GM23248 (cell line): ENCODE results near the gene PEX13. TPM values are rescaled to one million over a fixed set of nuclear protein-coding genes. Genes with fewer than 3 reads are reported as not detected.
"Not testable (repeated sequence)": the region's sequence is repeated elsewhere in the genome, so short reads cannot be mapped to it uniquely, and the experiment has no call there.

ENCODE experiments used
- DNase-seq: peaks from one replicate; pipeline ENCODE4 v3.0.0-alpha.2; 2015
- H2AFZ ChIP-seq: fragments of 200-600 bp; sonication (generic); 2 replicates; pipeline ENCODE4 v1.6.1; 2016; ENCODE audit warnings: antibody characterized with exemption
- H3F3A ChIP-seq: fragments of 200-600 bp; sonication (generic); 2 replicates; pipeline ENCODE4 v1.6.1; 2016; ENCODE audit warnings: mild to moderate bottlenecking, antibody characterized with exemption, mixed run types; ENCODE audit not compliant: insufficient read depth
- H3K27ac ChIP-seq: fragments of 200-600 bp; sonication (generic); 2 replicates; pipeline ENCODE4 v1.5.1; 2016; ENCODE audit warnings: mild to moderate bottlenecking
- H3K27me3 ChIP-seq: fragments of 200-600 bp; sonication (generic); replicated peaks from 2 replicates; pipeline ENCODE4 v1.6.1; 2016; ENCODE audit warnings: mild to moderate bottlenecking; ENCODE audit not compliant: insufficient read depth
- H3K36me3 ChIP-seq: fragments of 200-600 bp; sonication (generic); 2 replicates; pipeline ENCODE4 v1.6.1; 2016; ENCODE audit warnings: low read depth, mild to moderate bottlenecking
- H3K4me1 ChIP-seq: fragments of 200-600 bp; sonication (generic); 2 replicates; pipeline ENCODE4 v1.6.1; 2016; ENCODE audit warnings: mild to moderate bottlenecking; ENCODE audit not compliant: insufficient read depth
- H3K4me2 ChIP-seq: fragments of 200-600 bp; sonication (generic); one replicate; pipeline ENCODE4 v1.6.1; 2016; ENCODE audit warnings: mild to moderate bottlenecking; ENCODE audit not compliant: unreplicated experiment
- H3K4me3 ChIP-seq: fragments of 200-600 bp; sonication (generic); 2 replicates; pipeline ENCODE4 v1.5.1; 2016; ENCODE audit warnings: mild to moderate bottlenecking
- H3K79me2 ChIP-seq: fragments of 200-600 bp; sonication (generic); 2 replicates; pipeline ENCODE4 v1.6.1; 2016; ENCODE audit warnings: mild to moderate bottlenecking; ENCODE audit not compliant: insufficient read depth
- H3K9ac ChIP-seq: fragments of 200-600 bp; sonication (generic); 2 replicates; pipeline ENCODE4 v1.6.1; 2016; ENCODE audit warnings: mild to moderate bottlenecking
- H3K9me2 ChIP-seq: fragments of 200-600 bp; sonication (generic); 2 replicates; pipeline ENCODE4 v1.6.1; 2016; ENCODE audit warnings: mixed run types, mild to moderate bottlenecking, moderate library complexity; ENCODE audit not compliant: insufficient read depth
- H3K9me3 ChIP-seq: fragments of 200-600 bp; sonication (generic); one replicate; pipeline ENCODE4 v1.6.1; 2017; ENCODE audit warnings: low read depth
- H4K20me1 ChIP-seq: fragments of 200-600 bp; sonication (generic); 2 replicates; pipeline ENCODE4 v1.6.0; 2016; ENCODE audit not compliant: insufficient read depth
- EZH2 ChIP-seq: fragments of 200-600 bp; sonication (generic); IDR thresholded peaks from 2 replicates; pipeline ENCODE4 v1.6.1; 2018; ENCODE audit warnings: antibody characterized with exemption, mild to moderate bottlenecking; ENCODE audit not compliant: insufficient read depth, poor library complexity, severe bottlenecking
- EZH2phosphoT487 ChIP-seq: fragments of 200-600 bp; sonication (generic); IDR thresholded peaks from 2 replicates; pipeline ENCODE4 v1.6.1; 2018; ENCODE audit warnings: antibody characterized with exemption, moderate library complexity, mild to moderate bottlenecking, low read depth; ENCODE audit not compliant: insufficient read depth
- WGBS, 2 experiments: methylation state at CpG; one replicate each; pipeline ENCODE4 v1.1.6; 2015 to 2017; ENCODE audit warnings: low lambda C conversion rate in 2 of 2, low coverage in 1 of 2; ENCODE audit errors: missing lambda C conversion rate in 2 of 2; 5-methylcytosine and 5-hydroxymethylcytosine counted together
- in situ Hi-C: fragments of 300-500 bp; cut with MboI; formaldehyde crosslinking; loops from 2 replicates; pipeline ENCODE4 v1.15.0; 2020
- polyA plus RNA-seq: library from polyadenylated mRNA; unstranded; fragments of >200 nt; fragmentation: Nextera tagmentation; extraction: Ambion mirVana; gene quantifications from 2 replicates; pipeline ENCODE4 v1.2.1, GENCODE V29; 2016
- total RNA-seq: library from RNA; depleted of rRNA; stranded (reverse); fragments of >200 nt; shearing (Covaris generic); gene quantifications from 2 replicates; pipeline ENCODE4 v1.2.3, GENCODE V29; 2014

The PEX13 gene
- total and polyA plus RNA-seq, 2 experiments from 2014 or later: 22.4 to 43.6 TPM

DNA sequence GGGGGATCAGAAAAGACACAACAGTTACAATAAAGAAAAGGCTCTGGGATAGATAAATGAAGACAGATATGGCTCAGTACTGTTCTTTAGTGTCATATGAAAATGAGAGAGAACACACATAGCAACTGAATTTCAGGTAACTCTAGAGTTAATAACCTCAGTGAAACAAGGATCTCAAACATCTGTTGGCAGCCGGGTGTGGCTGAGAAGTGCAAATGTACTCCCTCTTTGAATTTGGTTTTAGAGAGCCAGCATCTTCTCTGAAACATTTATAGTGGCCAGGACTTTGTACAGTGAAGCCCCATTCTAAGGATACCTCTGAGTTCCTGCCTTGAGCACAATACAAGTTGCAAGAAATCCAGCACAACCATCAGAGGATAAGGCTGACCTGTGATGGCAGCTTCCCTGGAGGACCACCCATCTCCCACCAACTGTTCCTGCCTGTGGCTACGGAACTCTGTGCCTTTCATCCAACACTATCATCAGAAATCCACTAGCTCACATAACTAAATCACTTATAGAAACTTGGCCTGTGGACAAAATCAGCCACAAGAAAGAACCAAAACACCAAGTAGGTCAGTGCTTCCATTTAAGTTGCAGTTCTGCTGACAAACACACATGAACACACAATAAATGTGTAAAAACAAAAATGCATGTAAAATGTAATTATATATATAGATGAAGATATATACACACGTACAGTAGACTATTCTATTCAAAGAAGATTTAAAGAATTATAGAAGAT lies 37.3 kb upstream of the PEX13 start:
- 64 to 67% methylated on average over 3 of the region's 3 CpGs for WGBS, 2 experiments

DNA sequence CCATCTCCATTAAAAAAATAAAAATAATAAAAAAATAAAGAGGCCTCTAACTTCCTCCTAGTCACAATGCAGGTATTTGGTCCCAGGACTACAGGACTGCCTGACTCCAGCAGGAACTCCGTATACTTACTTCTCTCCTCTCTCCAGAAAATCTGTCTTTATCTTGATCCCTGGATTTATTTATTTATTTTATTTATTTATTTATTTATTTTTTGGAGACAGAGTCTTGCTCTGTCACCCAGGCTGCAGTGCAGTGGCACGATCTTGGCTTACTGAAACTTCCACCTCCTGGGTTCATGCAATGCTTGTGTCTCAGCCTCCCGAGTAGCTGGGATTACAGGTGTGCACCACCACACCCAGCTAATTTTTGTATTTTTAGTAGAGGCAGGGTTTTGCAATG lies 35.5 kb upstream of the PEX13 start:
- not testable (repeated sequence) for H3K4me3 ChIP-seq, H3K9me2 ChIP-seq, H2AFZ ChIP-seq, H3K36me3 ChIP-seq, H3K79me2 ChIP-seq, DNase-seq, H3K9me3 ChIP-seq, H3K4me1 ChIP-seq, H4K20me1 ChIP-seq, H3F3A ChIP-seq, H3K4me2 ChIP-seq, H3K9ac ChIP-seq, H3K27me3 ChIP-seq, H3K27ac ChIP-seq
- WGBS, 2 experiments: 96 to 100% methylated on average over 3 of the region's 3 CpGs
- in situ Hi-C loops: loop anchor here (25.0 kb wide), 1 partner anchor 270 kb away; no protein-coding TSS in a partner anchor

More for the DNA sequence above, 37.3 kb upstream of the PEX13 start:
- H3K79me2 ChIP-seq: no peaks in the 10 kb centered on the region
- no peaks in the 10 kb centered on the region for H3K9me3 ChIP-seq
- H3K4me2 ChIP-seq: no peak overlapping the region
- DNase-seq: no peak
- in situ Hi-C loops: loop anchor here (25.0 kb wide), 1 partner anchor 268 kb away; no protein-coding TSS in a partner anchor
- H3K27ac ChIP-seq: no peak overlapping the region
- H3K36me3 ChIP-seq: no peaks in the 10 kb centered on the region
- H3K27me3 ChIP-seq: no peaks in the 10 kb centered on the region
- H3K4me3 ChIP-seq: no peak overlapping the region
- no peak overlapping the region for H3K9ac ChIP-seq
- no peaks in the 10 kb centered on the region for H3K9me2 ChIP-seq
- H3F3A ChIP-seq: no peaks in the 10 kb centered on the region
- no peak overlapping the region for H2AFZ ChIP-seq
- TF ChIP-seq EZH2: no peak
- no peak for TF ChIP-seq EZH2phosphoT487
- no peaks in the 10 kb centered on the region for H4K20me1 ChIP-seq
- H3K4me1 ChIP-seq: no peaks in the 10 kb centered on the region

- no peaks in the 10 kb centered on the region for H3K27me3 ChIP-seq
- no peaks in the 10 kb centered on the region for H3K79me2 ChIP-seq
- H3K4me1 ChIP-seq: no peaks in the 10 kb centered on the region
- H3K27ac ChIP-seq: no peak overlapping the region
- TF ChIP-seq EZH2 (no peak), EZH2phosphoT487 (no peak)
- in situ Hi-C loops: loop anchor here (25.0 kb wide), 1 partner anchor 272 kb away; no protein-coding TSS in a partner anchor
- H3F3A ChIP-seq: no peaks in the 10 kb centered on the region
- no peaks in the 10 kb centered on the region for H3K9me2 ChIP-seq
- H2AFZ ChIP-seq: no peak overlapping the region
- H3K9me3 ChIP-seq: no peaks in the 10 kb centered on the region
- WGBS, 2 experiments: 95 to 100% methylated on average over 1 of the region's 1 CpG
- H3K9ac ChIP-seq: no peak overlapping the region
- no peaks in the 10 kb centered on the region for H3K36me3 ChIP-seq
- DNase-seq: no peak
- H3K4me3 ChIP-seq: no peak overlapping the region
- H3K4me2 ChIP-seq: no peak overlapping the region
- no peaks in the 10 kb centered on the region for H4K20me1 ChIP-seq
Measured at GRCh38 chr2:60984720-60985119, 32.8 kb upstream of the PEX13 start.

- DNase-seq: no peak
- H3K9me3 ChIP-seq: no peaks in the 10 kb centered on the region
- no peaks in the 10 kb centered on the region for H3K4me1 ChIP-seq
- in situ Hi-C loops: loop anchor here (25.0 kb wide), 1 partner anchor 275 kb away; no protein-coding TSS in a partner anchor
- no peak overlapping the region for H3K9ac ChIP-seq
- H4K20me1 ChIP-seq: no peaks in the 10 kb centered on the region
- H3K27me3 ChIP-seq: no peaks in the 10 kb centered on the region
- no peak overlapping the region for H3K4me2 ChIP-seq
- no peaks in the 10 kb centered on the region for H3F3A ChIP-seq
- no peak for TF ChIP-seq EZH2
- no peak overlapping the region for H2AFZ ChIP-seq
- no peak overlapping the region for H3K27ac ChIP-seq
- 45 to 49% methylated on average over 2 of the region's 2 CpGs for WGBS, 2 experiments
- no peaks in the 10 kb centered on the region for H3K79me2 ChIP-seq
- H3K4me3 ChIP-seq: no peak overlapping the region
- no peaks in the 10 kb centered on the region for H3K36me3 ChIP-seq
- H3K9me2 ChIP-seq: no peaks in the 10 kb centered on the region
Measured at GRCh38 chr2:60987041-60987440, 30.5 kb upstream of the PEX13 start.

DNA sequence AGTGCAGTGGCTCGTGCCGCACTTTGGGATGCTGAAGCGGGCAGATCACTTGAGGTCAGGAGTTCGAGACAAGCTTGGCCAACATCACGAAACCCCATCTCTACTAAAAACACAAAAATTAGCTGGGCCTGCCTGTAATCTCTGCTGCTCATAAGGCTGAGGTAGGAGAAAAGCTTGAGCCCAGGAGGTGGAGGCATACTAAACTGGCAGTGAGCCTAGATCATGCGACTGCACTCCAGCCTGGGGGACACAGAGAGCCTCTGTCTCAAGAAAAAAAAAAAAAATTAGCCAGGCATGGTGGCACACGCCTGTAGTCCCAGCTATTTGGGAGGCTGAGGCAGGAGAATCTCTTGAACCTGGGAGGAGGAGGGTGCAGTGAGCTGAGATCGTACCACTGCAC lies 29.9 kb upstream of the PEX13 start:
- 84 to 85% methylated on average over 8 of the region's 8 CpGs for WGBS, 2 experiments
- not testable (repeated sequence) for H2AFZ ChIP-seq, H3K9ac ChIP-seq, H3K27me3 ChIP-seq, H4K20me1 ChIP-seq, H3K4me3 ChIP-seq, H3K9me2 ChIP-seq, H3K9me3 ChIP-seq, H3K27ac ChIP-seq, H3K4me2 ChIP-seq, DNase-seq, H3K79me2 ChIP-seq, H3K36me3 ChIP-seq, H3K4me1 ChIP-seq, H3F3A ChIP-seq
- in situ Hi-C loops: loop anchor here (25.0 kb wide), 1 partner anchor 275 kb away; no protein-coding TSS in a partner anchor
